Caki2 (cell line): Measurements from ENCODE around the gene SLC6A18. TPM values are rescaled to one million over a fixed set of nuclear protein-coding genes. Genes with fewer than 3 reads are reported as not detected.

ENCODE experiments used
- DNase-seq: peaks from one replicate; pipeline ENCODE4 v3.0.0-alpha.2; 2015; ENCODE audit warnings: low read depth
- in situ Hi-C: cut with HindIII; loops from 2 replicates; pipeline ENCODE4 v1.10.0; 2016; ENCODE audit warnings: low sequenced_read_pairs, low pct_unique_long_range_greater_than_20kb, mixed read lengths
- total RNA-seq: library from RNA; depleted of rRNA; stranded (reverse); fragments of >200 nt; shearing (Covaris generic); gene quantifications from 2 replicates; pipeline ENCODE4 v1.2.3, GENCODE V29; 2014; ENCODE audit warnings: low replicate concordance

SLC6A18 gene
- total RNA-seq, 1 experiment from 2014 or later: not detected

GRCh38 chr5:1210832-1211251 is 14.3 kb upstream of the SLC6A18 start:
- in situ Hi-C loops: no loop called here
- no peak for DNase-seq

- no peak for DNase-seq
- in situ Hi-C loops: no loop called here
Measured at GRCh38 chr5:1211701-1212100, 13.5 kb upstream of the SLC6A18 start.

- in situ Hi-C loops: no loop called here
- DNase-seq: no peak
Measured at GRCh38 chr5:1212271-1212670, 12.9 kb upstream of the SLC6A18 start.

GRCh38 chr5:1212881-1213280 is 12.3 kb upstream of the SLC6A18 start:
- no peak for DNase-seq
- in situ Hi-C loops: no loop called here

- in situ Hi-C loops: no loop called here
- no peak for DNase-seq
Measured at GRCh38 chr5:1213508-1214162, 11.5 kb upstream of the SLC6A18 start.

- DNase-seq: no peak
- in situ Hi-C loops: no loop called here
Measured at GRCh38 chr5:1214163-1214935, 10.8 kb upstream of the SLC6A18 start.

GRCh38 chr5:1214936-1215220 is 10.3 kb upstream of the SLC6A18 start:
- no peak for DNase-seq
- in situ Hi-C loops: no loop called here

- DNase-seq: no peak
- in situ Hi-C loops: no loop called here
Measured at GRCh38 chr5:1215320-1216096, 9.7 kb upstream of the SLC6A18 start.

GRCh38 chr5:1216211-1216917 is 8.8 kb upstream of the SLC6A18 start:
- in situ Hi-C loops: no loop called here
- no peak for DNase-seq

- in situ Hi-C loops: no loop called here
- DNase-seq: no peak
Measured at GRCh38 chr5:1216918-1217295, 8.3 kb upstream of the SLC6A18 start.

- in situ Hi-C loops: no loop called here
Measured at GRCh38 chr5:1217596-1218206, 7.5 kb upstream of the SLC6A18 start.

GRCh38 chr5:1218351-1219080 is 6.7 kb upstream of the SLC6A18 start:
- in situ Hi-C loops: no loop called here

More at GRCh38 chr5:1217596-1218206, 7.5 kb upstream of the SLC6A18 start:
- no peak for DNase-seq

GRCh38 chr5:1219098-1219767 is 5.9 kb upstream of the SLC6A18 start:
- DNase-seq: no peak
- in situ Hi-C loops: no loop called here

More at GRCh38 chr5:1218351-1219080, 6.7 kb upstream of the SLC6A18 start:
- no peak for DNase-seq

GRCh38 chr5:1219768-1220100 is 5.4 kb upstream of the SLC6A18 start:
- in situ Hi-C loops: no loop called here
- DNase-seq: no peak

GRCh38 chr5:1220351-1220750 is 4.8 kb upstream of the SLC6A18 start:
- DNase-seq: no peak
- in situ Hi-C loops: no loop called here

- no peak for DNase-seq
- in situ Hi-C loops: no loop called here
Measured at GRCh38 chr5:1220831-1221230, 4.3 kb upstream of the SLC6A18 start.

GRCh38 chr5:1221721-1222120 is 3.5 kb upstream of the SLC6A18 start:
- in situ Hi-C loops: no loop called here
- no peak for DNase-seq
